ENCODE results near the gene TBC1D4.

The TBC1D4 gene, protein sequence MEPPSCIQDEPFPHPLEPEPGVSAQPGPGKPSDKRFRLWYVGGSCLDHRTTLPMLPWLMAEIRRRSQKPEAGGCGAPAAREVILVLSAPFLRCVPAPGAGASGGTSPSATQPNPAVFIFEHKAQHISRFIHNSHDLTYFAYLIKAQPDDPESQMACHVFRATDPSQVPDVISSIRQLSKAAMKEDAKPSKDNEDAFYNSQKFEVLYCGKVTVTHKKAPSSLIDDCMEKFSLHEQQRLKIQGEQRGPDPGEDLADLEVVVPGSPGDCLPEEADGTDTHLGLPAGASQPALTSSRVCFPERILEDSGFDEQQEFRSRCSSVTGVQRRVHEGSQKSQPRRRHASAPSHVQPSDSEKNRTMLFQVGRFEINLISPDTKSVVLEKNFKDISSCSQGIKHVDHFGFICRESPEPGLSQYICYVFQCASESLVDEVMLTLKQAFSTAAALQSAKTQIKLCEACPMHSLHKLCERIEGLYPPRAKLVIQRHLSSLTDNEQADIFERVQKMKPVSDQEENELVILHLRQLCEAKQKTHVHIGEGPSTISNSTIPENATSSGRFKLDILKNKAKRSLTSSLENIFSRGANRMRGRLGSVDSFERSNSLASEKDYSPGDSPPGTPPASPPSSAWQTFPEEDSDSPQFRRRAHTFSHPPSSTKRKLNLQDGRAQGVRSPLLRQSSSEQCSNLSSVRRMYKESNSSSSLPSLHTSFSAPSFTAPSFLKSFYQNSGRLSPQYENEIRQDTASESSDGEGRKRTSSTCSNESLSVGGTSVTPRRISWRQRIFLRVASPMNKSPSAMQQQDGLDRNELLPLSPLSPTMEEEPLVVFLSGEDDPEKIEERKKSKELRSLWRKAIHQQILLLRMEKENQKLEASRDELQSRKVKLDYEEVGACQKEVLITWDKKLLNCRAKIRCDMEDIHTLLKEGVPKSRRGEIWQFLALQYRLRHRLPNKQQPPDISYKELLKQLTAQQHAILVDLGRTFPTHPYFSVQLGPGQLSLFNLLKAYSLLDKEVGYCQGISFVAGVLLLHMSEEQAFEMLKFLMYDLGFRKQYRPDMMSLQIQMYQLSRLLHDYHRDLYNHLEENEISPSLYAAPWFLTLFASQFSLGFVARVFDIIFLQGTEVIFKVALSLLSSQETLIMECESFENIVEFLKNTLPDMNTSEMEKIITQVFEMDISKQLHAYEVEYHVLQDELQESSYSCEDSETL (N-terminal part only)

DNA sequence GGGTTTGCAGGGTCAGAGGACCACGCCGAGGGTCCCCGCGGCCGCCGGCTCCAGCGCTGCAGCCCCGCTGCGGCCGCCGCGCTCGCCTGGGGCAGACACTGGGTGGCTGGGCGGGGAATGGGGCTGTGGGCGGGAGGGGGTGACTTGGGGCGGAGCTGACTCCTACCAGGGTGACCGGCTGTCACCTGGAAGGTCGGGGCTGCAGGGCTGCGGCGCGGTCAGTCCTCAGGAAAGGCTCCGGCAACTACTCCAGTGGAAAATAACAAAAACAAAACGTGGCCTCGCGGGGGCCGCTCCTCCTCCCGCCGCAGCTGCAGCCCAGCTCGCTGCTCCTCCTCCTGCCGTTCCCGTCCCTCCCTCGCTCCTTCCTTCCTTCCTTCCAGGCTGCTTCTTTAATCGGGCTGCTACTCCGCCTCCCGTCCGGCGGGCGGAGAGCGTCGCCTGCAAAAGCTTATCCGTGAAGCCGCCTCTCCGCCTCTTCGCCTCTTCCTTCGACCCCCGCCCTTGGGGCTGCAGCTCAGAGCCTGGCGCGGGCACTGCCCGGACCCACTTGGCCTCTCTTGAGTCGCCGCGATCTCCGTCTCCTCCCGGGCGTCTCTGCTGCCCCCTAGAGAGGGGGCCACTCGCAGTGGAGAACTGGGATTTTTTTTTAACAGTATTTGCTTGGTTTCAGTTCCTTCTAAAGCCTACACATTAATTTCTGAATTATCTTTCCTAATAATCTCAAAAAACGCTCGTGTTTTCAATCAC lies at the start of gene TBC1D4:
Gene TBC1D4, minus strand, starts transcription at position 100 of the 750 bp plus-strand sequence. CDS start 402 bp downstream, outside the sequence.
- peak within 1 kb of the TSS; percentile 89 to 96 (median 90) for H3K27ac Mint-ChIP-seq
- H3K36me3 Mint-ChIP-seq (ENCODE audit: low read depth) = no peaks in the 10 kb centered on the region
- H3K9me3 Mint-ChIP-seq = no peaks in the 10 kb centered on the region
- H3K4me1 Mint-ChIP-seq = peaks cover 27% of the 10 kb centered on the region
- H3K27me3 Mint-ChIP-seq (ENCODE audit: low read depth) = peaks cover 7% of the 10 kb centered on the region
- peak within 1 kb of the TSS; percentile 94 to 99 (median 97) for H3K4me3 Mint-ChIP-seq
- TF ChIP-seq, protein P1, sequence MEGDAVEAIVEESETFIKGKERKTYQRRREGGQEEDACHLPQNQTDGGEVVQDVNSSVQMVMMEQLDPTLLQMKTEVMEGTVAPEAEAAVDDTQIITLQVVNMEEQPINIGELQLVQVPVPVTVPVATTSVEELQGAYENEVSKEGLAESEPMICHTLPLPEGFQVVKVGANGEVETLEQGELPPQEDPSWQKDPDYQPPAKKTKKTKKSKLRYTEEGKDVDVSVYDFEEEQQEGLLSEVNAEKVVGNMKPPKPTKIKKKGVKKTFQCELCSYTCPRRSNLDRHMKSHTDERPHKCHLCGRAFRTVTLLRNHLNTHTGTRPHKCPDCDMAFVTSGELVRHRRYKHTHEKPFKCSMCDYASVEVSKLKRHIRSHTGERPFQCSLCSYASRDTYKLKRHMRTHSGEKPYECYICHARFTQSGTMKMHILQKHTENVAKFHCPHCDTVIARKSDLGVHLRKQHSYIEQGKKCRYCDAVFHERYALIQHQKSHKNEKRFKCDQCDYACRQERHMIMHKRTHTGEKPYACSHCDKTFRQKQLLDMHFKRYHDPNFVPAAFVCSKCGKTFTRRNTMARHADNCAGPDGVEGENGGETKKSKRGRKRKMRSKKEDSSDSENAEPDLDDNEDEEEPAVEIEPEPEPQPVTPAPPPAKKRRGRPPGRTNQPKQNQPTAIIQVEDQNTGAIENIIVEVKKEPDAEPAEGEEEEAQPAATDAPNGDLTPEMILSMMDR (IDR thresholded peaks at IDR 0.05; ENCODE audit: unreplicated experiment in 3 of 3) = peak; percentile 69 to 93 (median 82)

DNA sequence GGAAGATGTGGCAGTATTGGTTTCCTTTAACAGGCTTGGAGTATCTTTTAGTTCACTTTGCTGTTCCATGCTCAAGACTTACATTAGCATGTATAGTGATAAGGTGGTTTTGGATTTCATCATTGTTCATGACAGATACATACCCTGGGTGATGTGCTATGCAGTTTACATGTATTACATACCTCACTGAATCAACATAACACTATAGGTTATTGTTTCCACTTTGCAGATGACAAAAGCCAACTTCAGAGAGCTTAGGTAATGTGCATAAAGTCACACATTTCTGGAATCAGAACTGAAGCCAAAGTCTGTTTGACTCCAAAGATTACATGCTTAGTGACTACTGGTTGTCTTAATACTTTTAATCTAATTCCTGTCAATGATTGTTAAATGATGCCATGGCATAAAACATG lies 48.6 kb upstream of the TBC1D4 start:
- Mint-ChIP-seq H3K9me3 (no peaks in the 10 kb centered on the region), H3K4me1 (peaks cover 9% of the 10 kb centered on the region)

DNA sequence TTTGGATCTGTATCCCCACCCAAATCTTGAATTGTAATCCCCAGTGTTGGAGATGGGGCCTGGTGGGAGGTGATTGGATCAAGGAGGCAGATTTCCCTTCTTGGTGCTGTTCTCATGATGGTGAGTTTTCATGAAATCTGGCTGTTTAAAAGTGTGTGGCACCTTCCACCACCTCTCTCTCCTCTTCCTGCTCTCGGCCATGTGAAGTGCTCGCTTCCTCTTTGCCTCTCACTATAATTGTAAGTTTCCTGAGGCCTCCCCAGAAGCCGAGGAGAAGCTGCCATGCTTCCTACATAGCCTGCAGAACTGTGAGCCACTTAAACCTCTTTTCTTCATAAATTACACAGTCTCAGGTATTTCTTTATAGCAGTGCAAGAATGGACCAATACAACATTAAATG lies 40.0 kb upstream of the TBC1D4 start:
- no peaks in the 10 kb centered on the region for H3K4me1 Mint-ChIP-seq
- H3K27me3 Mint-ChIP-seq (ENCODE audit: low read depth) = no peaks in the 10 kb centered on the region
- H3K36me3 Mint-ChIP-seq (ENCODE audit: low read depth) = peaks cover 14% of the 10 kb centered on the region
- H3K9me3 Mint-ChIP-seq = peaks cover 14% of the 10 kb centered on the region
- TF ChIP-seq, protein P1 (IDR thresholded peaks at IDR 0.05; ENCODE audit: unreplicated experiment in 3 of 3) = no peak
- H3K27ac Mint-ChIP-seq = no peak overlapping the region
- H3K4me3 Mint-ChIP-seq = no peak overlapping the region

More for the DNA sequence above, 48.6 kb upstream of the TBC1D4 start:
- no peaks in the 10 kb centered on the region for H3K27me3 Mint-ChIP-seq (ENCODE audit: low read depth)
- no peak overlapping the region for H3K4me3 Mint-ChIP-seq
- H3K36me3 Mint-ChIP-seq (ENCODE audit: low read depth) = peaks cover 56% of the 10 kb centered on the region
- TF ChIP-seq, protein P1 (IDR thresholded peaks at IDR 0.05; ENCODE audit: unreplicated experiment in 3 of 3) = no peak
- no peak overlapping the region for H3K27ac Mint-ChIP-seq

DNA sequence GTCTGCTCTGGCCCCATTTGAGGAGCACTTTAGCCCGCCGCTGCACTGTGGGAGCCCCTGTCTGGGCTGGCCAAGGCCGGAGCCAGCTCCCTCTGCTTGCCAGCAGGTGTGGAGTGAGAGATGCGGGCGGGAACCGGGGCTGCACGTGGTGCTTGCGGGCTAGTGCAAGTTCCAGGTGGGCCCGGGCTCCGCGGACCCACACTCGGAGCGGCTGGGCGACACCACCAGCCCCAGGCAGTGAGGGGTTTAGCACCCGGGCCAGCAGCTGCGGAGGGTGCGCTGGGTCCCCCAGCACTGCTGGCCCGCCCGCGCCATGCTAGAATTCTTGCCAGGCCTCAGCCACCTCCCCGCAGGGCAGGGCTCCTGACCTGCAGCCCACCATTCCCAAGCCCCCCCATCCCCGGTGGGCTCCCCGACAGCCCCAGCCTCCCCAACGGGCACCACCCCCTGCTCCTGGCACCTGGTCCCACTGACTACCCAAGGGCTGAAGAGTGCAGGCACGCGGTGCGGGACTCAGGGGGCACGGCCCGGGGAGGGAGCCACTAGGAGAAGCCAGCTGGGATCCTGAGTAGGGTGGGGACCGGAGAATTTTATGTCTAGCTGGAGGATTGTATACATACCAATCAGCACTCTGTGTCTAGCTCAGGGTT lies 36.6 kb upstream of the TBC1D4 start:
- Mint-ChIP-seq H3K9me3 (peaks cover 14% of the 10 kb centered on the region), H3K4me3 (no peak overlapping the region), H3K27ac (no peak overlapping the region), H3K36me3 (ENCODE audit: low read depth) (no peaks in the 10 kb centered on the region), H3K27me3 (ENCODE audit: low read depth) (no peaks in the 10 kb centered on the region), H3K4me1 (no peaks in the 10 kb centered on the region)
- TF ChIP-seq, protein P1 (IDR thresholded peaks at IDR 0.05; ENCODE audit: unreplicated experiment in 3 of 3) = no peak

Measured in nephron (organoid).